HepG2 (cell line): Measurements from ENCODE around the gene CSNK1A1. TPM values are rescaled to one million over a fixed set of nuclear protein-coding genes. Genes with fewer than 3 reads are reported as not detected.

ENCODE experiments used
- ATAC-seq: fragments of 200-7000 bp; cut with Tn5 transposase; 3 replicates; pipeline ENCODE4 v1.9.1; 2020; ENCODE audit warnings: mild to moderate bottlenecking, moderate library complexity
- BruUV-seq: library from RNA; stranded (reverse); fragments of 400-500 nt; replicated peaks from 2 replicates; lab custom pipeline; 2021; lab: Mats Ljungman, UMichigan
- CTCF ChIA-PET: fragments of 300-600 bp; formaldehyde crosslinking; extraction: SDS; loops from one replicate; lab custom pipeline; 2021; ENCODE audit warnings: low total read pairs, inconsistent platforms, low intra/inter-chr PET ratio; lab: Yijun Ruan, JAX
- POLR2A ChIA-PET: fragments of 350-600 bp; sonication (Branson Sonifier 250); formaldehyde crosslinking; loops from one replicate; lab custom pipeline; 2020; ENCODE audit warnings: antibody characterized with exemption, inconsistent platforms; lab: Yijun Ruan, JAX
- DNase-seq: peaks from one replicate; pipeline ENCODE4 v3.0.0-alpha.2; 2015; ENCODE audit warnings: low spot score
- FAIRE-seq: peaks from 3 replicates; lab custom pipeline; 2011; peaks lifted over from hg19 to GRCh38; lab: Jason Lieb, UNC
- H2AFZ ChIP-seq: one replicate; pipeline ENCODE4 v1.6.1; 2011; ENCODE audit warnings: low read length, inconsistent platforms
- H3K27ac ChIP-seq: fragments of 300-600 bp; 3 replicates; pipeline ENCODE4 v1.8.0; 2011; ENCODE audit warnings: mixed run types, mild to moderate bottlenecking, mixed read lengths, low read length, inconsistent platforms; ENCODE audit not compliant: insufficient read depth; ENCODE audit errors: extremely low read length
- H3K27me3 ChIP-seq, 2 experiments: fragments of 200-600 bp in 1 of 2; 2 replicates in 1 of 2; 3 replicates in 1 of 2; pipeline versions ENCODE4 v1.6.0 to v1.8.0; 2011; ENCODE audit warnings: low read length in 2 of 2, mild to moderate bottlenecking in 2 of 2, moderate library complexity in 2 of 2, inconsistent platforms in 1 of 2; ENCODE audit not compliant: insufficient read depth in 2 of 2, control insufficient read depth in 1 of 2
- H3K36me3 ChIP-seq, 2 experiments: fragments of 200-600 bp in 1 of 2; replicated peaks in 1 of 2; 2 replicates in 1 of 2; 3 replicates in 1 of 2; pipeline versions ENCODE4 v1.5.1 to v1.8.0; 2011; ENCODE audit warnings: low read length in 2 of 2, inconsistent platforms in 1 of 2; ENCODE audit not compliant: insufficient read depth in 2 of 2, control insufficient read depth in 1 of 2
- H3K4me1 ChIP-seq: 2 replicates; pipeline ENCODE4 v1.5.1; 2012; ENCODE audit warnings: low read length, inconsistent platforms; ENCODE audit not compliant: insufficient read depth
- H3K4me2 ChIP-seq: 2 replicates; pipeline ENCODE4 v1.6.0; 2011; ENCODE audit warnings: low read depth, low read length, inconsistent platforms
- H3K4me3 ChIP-seq, 3 experiments: fragments of 200-600 bp in 1 of 3; sonication (generic), shearing (Covaris generic) in 1 of 3; replicated peaks in 1 of 3; 2 replicates each; pipeline ENCODE4 v1.5.1; 2011 to 2016; ENCODE audit warnings: low read length in 3 of 3, inconsistent platforms in 2 of 3, low read depth in 2 of 3, mild to moderate bottlenecking in 2 of 3, control low read depth in 1 of 3, mixed read lengths in 1 of 3; ENCODE audit not compliant: insufficient read depth in 1 of 3
- H3K79me2 ChIP-seq: one replicate; pipeline ENCODE4 v1.6.1; 2011; ENCODE audit warnings: low read length, inconsistent platforms; ENCODE audit not compliant: insufficient read depth
- H3K9ac ChIP-seq: 2 replicates; pipeline ENCODE4 v1.6.0; 2011; ENCODE audit warnings: mild to moderate bottlenecking, low read depth, low read length, inconsistent platforms; ENCODE audit not compliant: insufficient read depth
- H3K9me3 ChIP-seq: 2 replicates; pipeline ENCODE4 v1.5.1; 2012; ENCODE audit warnings: mild to moderate bottlenecking, low read length
- H4K20me1 ChIP-seq: 2 replicates; pipeline ENCODE4 v1.6.0; 2011; ENCODE audit warnings: inconsistent platforms, mild to moderate bottlenecking, low read length, moderate library complexity; ENCODE audit not compliant: insufficient read depth
- AGO2 ChIP-seq: fragments of 200-400 bp; formaldehyde crosslinking; optimal IDR thresholded peaks from 2 replicates; pipeline ENCODE3; 2017; ENCODE audit warnings: mild to moderate bottlenecking, low read depth, low read length, moderate library complexity
- E2F5 ChIP-seq: sonication (generic); formaldehyde crosslinking; conservative IDR thresholded peaks from 2 replicates; pipeline ENCODE4 v1.4.0; 2020; ENCODE audit warnings: missing genetic modification reagents
- KDM2A ChIP-seq: sonication (generic); formaldehyde crosslinking; IDR thresholded peaks from 2 replicates; pipeline ENCODE4 v1.4.0; 2020; ENCODE audit warnings: low read depth, missing genetic modification reagents, borderline replicate concordance
- MED8 ChIP-seq: sonication (generic); formaldehyde crosslinking; IDR thresholded peaks from 2 replicates; pipeline ENCODE4 v1.8.1; 2023; ENCODE audit warnings: mild to moderate bottlenecking, missing genetic modification reagents; ENCODE audit not compliant: insufficient replicate concordance
- PAF1 ChIP-seq: IDR thresholded peaks from 2 replicates; pipeline ENCODE4 v1.6.1; 2016; ENCODE audit warnings: missing genetic modification reagents, missing compliant biosample characterization
- POLR2G ChIP-seq: fragments of 200-400 bp; formaldehyde crosslinking; IDR thresholded peaks from 2 replicates; pipeline ENCODE4 v1.6.1; 2018; ENCODE audit warnings: mild to moderate bottlenecking, low read depth, low read length, moderate library complexity
- RBAK ChIP-seq: sonication (generic); formaldehyde crosslinking; IDR thresholded peaks from 2 replicates; pipeline ENCODE4 v1.5.1; 2020; ENCODE audit warnings: mild to moderate bottlenecking, missing genetic modification reagents
- RBM22 ChIP-seq: fragments of 200-400 bp; formaldehyde crosslinking; optimal IDR thresholded peaks from 2 replicates; pipeline ENCODE3; 2017; ENCODE audit warnings: mild to moderate bottlenecking, low read length, moderate library complexity
- RCOR2 ChIP-seq: IDR thresholded peaks from 2 replicates; pipeline ENCODE4 v1.6.1; 2016; ENCODE audit warnings: missing biosample characterization, missing genetic modification reagents
- SP1 ChIP-seq, 2 experiments: fragments of 450-650 bp in 1 of 2; sonication (generic) in 1 of 2; formaldehyde crosslinking in 1 of 2; IDR thresholded peaks; 2 replicates each; pipeline versions ENCODE4 v1.4.0 to v1.6.1; 2016 to 2020; ENCODE audit warnings: missing genetic modification reagents in 1 of 2
- SRSF1 ChIP-seq: fragments of 200-400 bp; formaldehyde crosslinking; optimal IDR thresholded peaks from 2 replicates; pipeline ENCODE3; 2017; ENCODE audit warnings: mild to moderate bottlenecking, low read depth, low read length, moderate library complexity
- TBL1XR1 ChIP-seq: fragments of 150-350 bp; IDR thresholded peaks from 2 replicates; pipeline ENCODE4 v1.6.1; 2014; ENCODE audit warnings: borderline replicate concordance, low read length; ENCODE audit not compliant: partially characterized antibody
- ZC3H4 ChIP-seq: sonication (generic); formaldehyde crosslinking; IDR thresholded peaks from 2 replicates; pipeline ENCODE4 v1.4.0; 2020; ENCODE audit warnings: missing genetic modification reagents, borderline replicate concordance
- ZFP62 ChIP-seq: sonication (generic); formaldehyde crosslinking; IDR thresholded peaks from 2 replicates; pipeline ENCODE4 v1.4.0; 2020; ENCODE audit warnings: missing genetic modification reagents
- ZNF124 ChIP-seq: sonication (generic); formaldehyde crosslinking; IDR thresholded peaks from 2 replicates; pipeline ENCODE4 v1.4.0; 2020; ENCODE audit warnings: missing genetic modification reagents
- ZNF17 ChIP-seq: sonication (generic); formaldehyde crosslinking; IDR thresholded peaks from 2 replicates; pipeline ENCODE4 v1.5.0; 2020; ENCODE audit warnings: mild to moderate bottlenecking, missing genetic modification reagents
- ZNF234 ChIP-seq: sonication (generic); formaldehyde crosslinking; conservative IDR thresholded peaks from 2 replicates; pipeline ENCODE4 v1.5.1; 2020; ENCODE audit warnings: mild to moderate bottlenecking, missing genetic modification reagents
- WGBS: methylation state at CpG from one replicate; pipeline ENCODE4 v1.1.6; 2017; ENCODE audit warnings: low lambda C conversion rate; 5-methylcytosine and 5-hydroxymethylcytosine counted together
- in situ Hi-C: cut with HindIII; loops from 2 replicates; pipeline ENCODE4 v1.10.0; 2017; ENCODE audit warnings: low pct_unique_long_range_greater_than_20kb; ENCODE audit not compliant: extremely low pct_ligation_motif_present
- intact Hi-C: fragments of 100-400 bp; cut with micrococcal nuclease; formaldehyde crosslinking; loops from one replicate; pipeline ENCODE4 v1.10.0; 2022; ENCODE audit not compliant: unreplicated experiment
- polyA plus RNA-seq, 8 experiments: library from polyadenylated mRNA; depleted of rRNA in 3 of 8; stranded (reverse) in 7 of 8; unstranded in 1 of 8; fragments of >200 nt; fragmentation: Illumina TruSeq in 4 of 8; extraction: Trizol in 4 of 8; gene quantifications; 2 replicates each; pipeline versions ENCODE4 v1.2.1 to v1.2.3, GENCODE V29; 2011 to 2016; ENCODE audit warnings: low read depth in 4 of 8, missing spikeins in 1 of 8, mixed read lengths in 1 of 8; ENCODE audit not compliant: insufficient read depth in 1 of 8
- total RNA-seq, 5 experiments: library from RNA; depleted of rRNA; stranded (reverse); fragments of >200 nt; fragmentation: Illumina TruSeq; extraction: Trizol; gene quantifications; 2 replicates each; pipeline ENCODE4 v1.2.3, GENCODE V29; 2016; ENCODE audit warnings: low read depth in 1 of 5

CSNK1A1 gene
- total and polyA plus RNA-seq, 2 of the 13 experiments (the other 11 are each of a cell fraction or from before 2014, with no cell fraction given): 89.0 to 149 TPM

- Histone ChIP-seq H3K4me1 (peaks cover 16% of the 10 kb centered on the region), H3K27me3 (no peaks in the 10 kb centered on the region), H3K36me3 (peaks cover 5 to 7% of the 10 kb centered on the region in 2 experiments; a peak in 4 of 5 replicates), H3K27ac (no peak overlapping the region), H3K4me2 (no peak overlapping the region), H2AFZ (no peak overlapping the region), H3K9ac (no peak overlapping the region), H3K79me2 (no peaks in the 10 kb centered on the region), H3K4me3 (no peak overlapping the region), H4K20me1 (no peaks in the 10 kb centered on the region), H3K9me3 (no peaks in the 10 kb centered on the region)
- WGBS: 94% methylated on average over 6 of the region's 6 CpGs
- intact Hi-C loops (no loop called here), in situ Hi-C loops (no loop called here)
- no TSS peak for BruUV-seq
- ChIA-PET CTCF (no interaction called here), POLR2A (no interaction called here)
- FAIRE-seq: no peak
- DNase-seq: no peak
- no peak for ATAC-seq
- TF ChIP-seq E2F5 (no peak), RBM22 (peak; percentile 35)
These were observed 58.5 kb downstream of the CSNK1A1 start for GRCh38 chr5:149492781-149493180.

GRCh38 chr5:149490599-149491485, 60.4 kb downstream of the CSNK1A1 start:
- H3K4me1 ChIP-seq: peaks cover 35% of the 10 kb centered on the region
- CTCF ChIA-PET: no interaction called here
- no peak overlapping the region for H2AFZ ChIP-seq
- H3K9ac ChIP-seq: no peak overlapping the region
- no peak overlapping the region for H3K27ac ChIP-seq
- intact Hi-C loops: no loop called here
- no peak overlapping the region for H3K4me3 ChIP-seq
- no peaks in the 10 kb centered on the region for H4K20me1 ChIP-seq
- H3K36me3 ChIP-seq: no peaks in the 10 kb centered on the region; a peak in 2 of 5 replicates
- no peaks in the 10 kb centered on the region for H3K79me2 ChIP-seq
- DNase-seq (no peak), ATAC-seq (no peak), FAIRE-seq (no peak)
- in situ Hi-C loops: no loop called here
- H3K4me2 ChIP-seq: no peak overlapping the region
- H3K9me3 ChIP-seq: no peaks in the 10 kb centered on the region
- 98% methylated on average over 6 of the region's 6 CpGs for WGBS
- BruUV-seq: no TSS peak
- POLR2A ChIA-PET: interaction anchor here (0.8 to 1.1 kb wide), 2 partner anchors 39 to 146 kb away, joined by 3 read pairs; partner anchors contain the start of gene GRPEL2
- no peaks in the 10 kb centered on the region for H3K27me3 ChIP-seq
- TF ChIP-seq PAF1 (peak; percentile 81), ZNF234 (CRISPR knock-in tag) (no peak), RCOR2 (CRISPR knock-in tag) (no peak), ZC3H4 (CRISPR knock-in tag) (no peak), MED8 (no peak), POLR2G (peak; percentile 62; the same call in 1 of the 2 replicates), RBAK (CRISPR knock-in tag) (no peak), ZNF124 (CRISPR knock-in tag) (no peak), AGO2 (peak; percentile 60), TBL1XR1 (no peak), RBM22 (peak; percentile 93), ZFP62 (CRISPR knock-in tag) (no peak), SP1 (IDR thresholded peaks at IDR 0.05) (no peak), SP1 (CRISPR knock-in tag; IDR thresholded peaks at IDR 0.05) (0 out of 2 replicates have a peak, but pooled peaks have one; percentile 9), SRSF1 (no peak), KDM2A (CRISPR knock-in tag) (peak; percentile 52; the same call in 1 of the 2 replicates), ZNF17 (CRISPR knock-in tag) (no peak)
